Colon (tissue), 2 donors: Measurements from ENCODE around the gene PCDHB10.
"Not testable (repeated sequence)": the region's sequence is repeated elsewhere in the genome, so short reads cannot be mapped to it uniquely, and the experiment has no call there.

Source experiments
- FAIRE-seq: peaks from 2 replicates; lab custom pipeline; 2012; peaks lifted over from hg19 to GRCh38; lab: Jason Lieb, UNC
- donor health status: control.
- donor health status: control.

The PCDHB10 gene

GRCh38 chr5:141192110-141192725 is at the start of gene PCDHB10:
TSS of gene PCDHB10 (plus strand) at chr5:141192353. CDS start at chr5:141192553, 200 bp downstream.
- no peak for FAIRE-seq

- FAIRE-seq = no peak
Measured at GRCh38 chr5:141149812-141150211, 42.3 kb upstream of the PCDHB10 start, which contains the start of gene PCDHB6. TSS of gene PCDHB6 (plus strand) at chr5:141150057. CDS start at chr5:141150258, 201 bp downstream.

GRCh38 chr5:141150224-141150992 is 41.7 kb upstream of the PCDHB10 start:
- FAIRE-seq = no peak

- no peak for FAIRE-seq
Measured at GRCh38 chr5:141150993-141151325, 41.2 kb upstream of the PCDHB10 start.

- FAIRE-seq = not testable (repeated sequence)
Measured at GRCh38 chr5:141151632-141152031, 40.5 kb upstream of the PCDHB10 start.

- not testable (repeated sequence) for FAIRE-seq
Measured at GRCh38 chr5:141152096-141152495, 40.1 kb upstream of the PCDHB10 start.

DNA sequence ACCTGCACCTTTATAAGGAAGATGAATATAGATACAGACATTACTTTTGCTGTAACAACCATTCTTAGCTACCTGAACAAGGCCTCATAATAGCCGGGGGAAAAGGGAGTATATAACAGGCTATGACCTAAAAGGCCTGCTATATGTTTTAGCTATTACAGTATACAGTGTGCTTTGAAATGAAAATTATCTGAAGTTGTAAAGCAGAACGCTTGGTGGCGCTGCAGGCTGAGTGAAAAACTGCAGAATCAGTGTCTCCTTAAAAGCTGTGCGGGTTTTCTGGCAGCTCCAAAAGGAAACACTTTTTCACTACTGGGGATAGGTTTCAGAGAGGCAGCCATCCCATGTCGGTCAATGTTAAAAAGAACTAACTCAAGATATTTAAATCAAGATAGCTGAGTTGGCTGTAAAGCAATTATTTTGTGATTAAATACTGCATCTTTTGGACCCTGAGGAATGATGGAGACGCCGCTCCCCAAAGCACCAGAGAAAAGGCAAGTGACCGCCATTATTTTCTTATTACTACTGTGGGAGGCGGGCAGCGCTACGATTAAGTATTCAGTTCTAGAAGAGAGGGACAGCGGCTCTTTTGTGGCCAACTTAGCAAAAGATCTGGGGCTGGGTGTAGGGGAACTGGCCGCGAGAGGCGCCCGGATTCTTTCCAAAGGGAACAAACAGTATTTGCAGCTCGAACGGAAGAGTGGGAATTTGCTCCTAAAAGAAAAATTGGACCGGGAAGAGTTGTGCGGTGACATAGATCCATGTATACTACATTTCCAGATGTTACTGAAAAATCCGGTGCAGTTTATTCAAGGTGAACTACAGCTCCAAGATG is 36.4 kb upstream of the PCDHB10 start:
- no peak for FAIRE-seq

DNA sequence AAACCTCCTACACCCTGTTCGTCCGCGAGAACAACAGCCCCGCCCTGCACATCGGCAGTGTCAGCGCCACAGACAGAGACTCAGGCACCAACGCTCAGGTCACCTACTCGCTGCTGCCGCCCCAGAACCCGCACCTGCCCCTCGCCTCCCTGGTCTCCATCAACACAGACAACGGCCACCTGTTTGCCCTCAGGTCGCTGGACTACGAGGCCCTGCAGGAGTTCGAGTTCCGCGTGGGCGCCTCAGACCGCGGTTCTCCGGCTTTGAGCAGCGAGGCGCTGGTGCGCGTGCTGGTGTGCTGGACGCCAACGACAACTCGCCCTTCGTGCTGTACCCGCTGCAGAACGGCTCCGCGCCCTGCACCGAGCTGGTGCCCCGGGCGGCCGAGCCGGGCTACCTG is 34.8 kb upstream of the PCDHB10 start:
- not testable (repeated sequence) for FAIRE-seq

DNA sequence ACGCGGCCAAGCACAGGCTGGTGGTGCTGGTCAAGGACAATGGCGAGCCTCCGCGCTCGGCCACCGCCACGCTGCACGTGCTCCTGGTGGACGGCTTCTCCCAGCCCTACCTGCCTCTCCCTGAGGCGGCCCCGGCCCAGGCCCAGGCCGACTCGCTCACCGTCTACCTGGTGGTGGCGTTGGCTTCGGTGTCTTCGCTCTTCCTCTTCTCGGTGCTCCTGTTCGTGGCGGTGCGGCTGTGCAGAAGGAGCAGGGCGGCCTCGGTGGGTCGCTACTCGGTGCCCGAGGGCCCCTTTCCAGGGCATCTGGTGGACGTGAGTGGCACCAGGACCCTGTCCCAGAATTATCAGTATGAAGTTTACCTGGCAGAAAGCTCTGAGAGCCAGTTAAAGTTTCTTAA is 34.3 kb upstream of the PCDHB10 start:
- FAIRE-seq = not testable (repeated sequence)

DNA sequence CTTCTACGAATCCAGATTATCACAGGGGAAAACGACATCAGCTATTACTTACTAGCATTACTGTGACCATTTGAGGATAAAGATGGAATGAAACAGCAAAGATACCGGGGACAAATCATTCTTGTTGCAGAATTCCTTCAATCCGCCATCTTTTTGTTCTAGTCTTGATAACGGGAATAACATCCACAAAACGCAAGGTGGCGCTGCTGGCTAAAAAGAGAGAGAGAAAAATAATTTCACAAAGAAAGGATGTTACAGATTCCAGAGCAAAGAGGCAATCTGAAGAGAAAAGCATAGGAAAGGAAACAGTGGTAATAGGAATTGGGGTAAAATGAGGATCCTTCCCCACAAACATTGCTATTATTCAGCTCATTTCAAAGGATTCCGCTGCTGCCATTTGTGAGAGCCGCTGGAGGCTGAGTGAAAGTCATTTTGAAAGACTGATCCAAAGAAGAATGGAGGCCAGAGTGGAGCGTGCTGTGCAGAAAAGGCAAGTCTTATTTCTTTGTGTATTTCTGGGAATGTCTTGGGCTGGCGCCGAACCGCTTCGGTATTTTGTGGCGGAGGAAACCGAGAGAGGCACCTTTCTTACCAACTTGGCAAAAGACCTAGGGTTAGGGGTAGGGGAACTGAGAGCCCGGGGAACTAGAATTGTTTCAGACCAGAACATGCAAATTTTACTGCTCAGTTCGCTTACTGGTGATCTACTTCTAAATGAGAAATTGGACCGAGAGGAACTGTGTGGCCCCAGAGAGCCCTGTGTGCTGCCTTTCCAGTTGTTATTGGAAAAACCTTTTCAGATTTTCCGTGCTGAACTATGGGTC is 19.6 kb upstream of the PCDHB10 start, which contains the start of gene PCDHB7:
Gene PCDHB7, plus strand, starts transcription at position 264 of the 824 bp plus-strand sequence. Its CDS starts 192 bp downstream, at position 456.
- no peak for FAIRE-seq

GRCh38 chr5:141174291-141175104 is 17.7 kb upstream of the PCDHB10 start:
- FAIRE-seq = not testable (repeated sequence)

- FAIRE-seq = peak; percentile 80
Measured at GRCh38 chr5:141175933-141176332, 16.2 kb upstream of the PCDHB10 start.

DNA sequence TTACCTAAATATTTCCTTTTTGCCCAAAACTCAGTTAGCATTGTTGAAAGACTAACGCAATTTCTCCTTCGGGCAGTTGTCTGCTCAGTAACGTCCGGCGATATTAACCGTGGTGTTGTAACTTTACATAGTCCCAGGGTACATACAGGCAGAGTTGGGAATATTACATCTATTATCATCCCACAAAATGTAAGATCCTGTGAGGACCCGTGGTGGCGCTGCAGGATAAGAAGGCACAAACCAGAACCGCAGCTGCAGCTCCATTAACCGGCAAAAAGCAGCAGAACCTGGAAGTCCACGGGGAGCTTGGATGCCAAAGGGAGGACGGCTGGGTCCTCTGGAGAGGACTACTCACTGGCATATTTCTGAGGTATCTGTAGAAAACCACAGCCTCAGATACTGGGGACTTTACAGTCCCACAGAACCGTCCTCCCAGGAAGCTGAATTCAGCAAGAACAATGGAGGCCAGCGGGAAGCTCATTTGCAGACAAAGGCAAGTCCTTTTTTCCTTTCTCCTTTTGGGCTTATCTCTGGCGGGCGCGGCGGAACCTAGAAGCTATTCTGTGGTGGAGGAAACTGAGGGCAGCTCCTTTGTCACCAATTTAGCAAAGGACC is 14.5 kb upstream of the PCDHB10 start, which contains the start of gene PCDHB8:
Gene PCDHB8, plus strand, starts transcription at position 214 of the 615 bp plus-strand sequence. Its CDS starts 245 bp downstream, at position 459.
- not testable (repeated sequence) for FAIRE-seq

DNA sequence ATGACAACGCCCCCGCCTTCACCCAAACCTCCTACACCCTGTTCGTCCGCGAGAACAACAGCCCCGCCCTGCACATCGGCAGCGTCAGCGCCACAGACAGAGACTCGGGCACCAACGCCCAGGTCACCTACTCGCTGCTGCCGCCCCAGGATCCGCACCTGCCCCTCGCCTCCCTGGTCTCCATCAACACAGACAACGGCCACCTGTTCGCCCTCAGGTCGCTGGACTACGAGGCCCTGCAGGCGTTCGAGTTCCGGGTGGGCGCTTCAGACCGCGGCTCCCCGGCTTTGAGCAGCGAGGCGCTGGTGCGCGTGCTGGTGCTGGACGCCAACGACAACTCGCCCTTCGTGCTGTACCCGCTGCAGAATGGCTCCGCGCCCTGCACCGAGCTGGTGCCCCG is 12.8 kb upstream of the PCDHB10 start:
- not testable (repeated sequence) for FAIRE-seq

GRCh38 chr5:141179876-141180275 is 12.3 kb upstream of the PCDHB10 start:
- not testable (repeated sequence) for FAIRE-seq

GRCh38 chr5:141180313-141180712 is 11.8 kb upstream of the PCDHB10 start:
- FAIRE-seq = no peak

DNA sequence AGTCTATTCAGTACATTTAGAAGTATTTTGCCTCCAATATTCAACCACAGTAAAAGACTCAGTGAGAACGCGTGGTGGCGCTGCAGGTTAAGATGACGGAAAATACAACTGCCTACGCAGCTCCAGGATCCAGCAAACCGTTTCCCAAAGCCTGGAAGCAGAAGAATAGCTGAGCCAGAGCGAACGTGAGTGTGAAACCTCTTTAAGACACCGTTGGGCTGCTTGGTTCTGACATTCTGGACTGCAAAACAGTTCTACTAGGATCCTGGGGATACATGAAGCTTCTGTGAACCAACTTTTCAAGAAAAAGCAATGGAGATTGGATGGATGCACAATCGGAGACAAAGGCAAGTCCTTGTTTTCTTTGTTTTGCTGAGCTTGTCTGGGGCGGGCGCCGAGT is 9.9 kb upstream of the PCDHB10 start, which contains the start of gene PCDHB16:
Gene PCDHB16, plus strand, starts transcription at position 140 of the 400 bp plus-strand sequence. Its CDS starts 173 bp downstream, at position 313.
- no peak for FAIRE-seq

- FAIRE-seq = not testable (repeated sequence)
Measured at GRCh38 chr5:141184117-141184855, 7.9 kb upstream of the PCDHB10 start.

DNA sequence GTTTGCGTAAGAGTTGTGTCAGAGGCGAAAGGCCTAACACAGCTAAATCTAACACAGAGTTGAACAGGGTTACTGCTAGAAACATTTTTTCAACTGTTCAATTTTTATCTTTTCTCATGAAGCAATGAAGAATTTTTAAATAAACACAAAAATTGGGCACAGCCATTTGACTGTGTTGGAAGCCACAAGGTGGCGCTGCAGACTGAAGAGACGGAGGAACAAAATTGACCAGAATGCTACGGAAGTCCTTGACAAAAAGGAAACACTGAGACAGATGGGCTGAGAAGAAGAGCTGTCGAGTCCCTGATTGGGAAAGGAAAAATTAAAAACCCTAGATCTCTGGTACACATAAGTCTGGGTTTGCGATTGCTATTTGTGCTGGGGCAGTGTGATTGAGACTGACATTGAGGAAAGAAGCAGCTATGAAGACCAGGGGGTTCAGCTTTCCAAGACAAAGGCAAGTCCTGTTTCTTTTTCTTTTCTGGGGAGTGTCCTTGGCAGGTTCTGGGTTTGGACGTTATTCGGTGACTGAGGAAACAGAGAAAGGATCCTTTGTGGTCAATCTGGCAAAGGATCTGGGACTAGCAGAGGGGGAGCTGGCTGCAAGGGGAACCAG is 5.1 kb upstream of the PCDHB10 start, which contains the start of gene PCDHB9:
Gene PCDHB9, plus strand, starts transcription at position 265 of the 616 bp plus-strand sequence. Its CDS starts 158 bp downstream, at position 423.
- FAIRE-seq = no peak
